ENCODE measurements around the gene HMGB4.

The HMGB4 gene

GRCh38 chr1:33899746-33900145 lies 35.9 kb downstream of the HMGB4 start:
- no peak overlapping the region for H3K9ac ChIP-seq
- no peaks in the 10 kb centered on the region for H3K79me2 ChIP-seq (ENCODE audit: insufficient read depth, low read depth)
- H3K27me3 ChIP-seq (ENCODE audit: insufficient read depth, low read depth) = no peaks in the 10 kb centered on the region
- TF ChIP-seq CTCF (conservative IDR thresholded peaks at IDR 0.05; ENCODE audit: low read depth, low read length) = no peak
- H3K27ac ChIP-seq = no peak overlapping the region
- no peaks in the 10 kb centered on the region for H4K20me1 ChIP-seq (ENCODE audit: insufficient read depth)
- no peaks in the 10 kb centered on the region for H3K36me3 ChIP-seq (ENCODE audit: insufficient read depth)
- H3K4me3 ChIP-seq (IDR thresholded peaks at IDR 0.05; ENCODE audit: insufficient read depth, low read depth, low read length) = no peak overlapping the region
- H3K4me2 ChIP-seq = no peak overlapping the region
- no peaks in the 10 kb centered on the region for H3K4me1 ChIP-seq (ENCODE audit: low read depth, poor library complexity, severe bottlenecking)
- H2AFZ ChIP-seq (ENCODE audit: low read depth) = no peak overlapping the region

GRCh38 chr1:33902486-33903209 lies 38.8 kb downstream of the HMGB4 start:
- Histone ChIP-seq H3K4me2 (no peak overlapping the region), H3K4me1 (ENCODE audit: low read depth, poor library complexity, severe bottlenecking) (no peaks in the 10 kb centered on the region), H3K4me3 (IDR thresholded peaks at IDR 0.05; ENCODE audit: insufficient read depth, low read depth, low read length) (no peak overlapping the region), H3K79me2 (ENCODE audit: insufficient read depth, low read depth) (no peaks in the 10 kb centered on the region), H3K36me3 (ENCODE audit: insufficient read depth) (no peaks in the 10 kb centered on the region), H2AFZ (ENCODE audit: low read depth) (no peak overlapping the region), H3K9ac (no peak overlapping the region), H3K27ac (no peak overlapping the region), H4K20me1 (ENCODE audit: insufficient read depth) (no peaks in the 10 kb centered on the region), H3K27me3 (ENCODE audit: insufficient read depth, low read depth) (no peaks in the 10 kb centered on the region)
- TF ChIP-seq CTCF (conservative IDR thresholded peaks at IDR 0.05; ENCODE audit: low read depth, low read length) = no peak

GRCh38 chr1:33903210-33903589 lies 39.3 kb downstream of the HMGB4 start:
- Histone ChIP-seq H3K4me1 (ENCODE audit: low read depth, poor library complexity, severe bottlenecking) (no peaks in the 10 kb centered on the region), H4K20me1 (ENCODE audit: insufficient read depth) (no peaks in the 10 kb centered on the region), H3K79me2 (ENCODE audit: insufficient read depth, low read depth) (no peaks in the 10 kb centered on the region), H3K4me3 (IDR thresholded peaks at IDR 0.05; ENCODE audit: insufficient read depth, low read depth, low read length) (no peak overlapping the region), H3K9ac (no peak overlapping the region), H3K27ac (no peak overlapping the region), H3K4me2 (no peak overlapping the region), H3K27me3 (ENCODE audit: insufficient read depth, low read depth) (no peaks in the 10 kb centered on the region), H2AFZ (ENCODE audit: low read depth) (no peak overlapping the region), H3K36me3 (ENCODE audit: insufficient read depth) (no peaks in the 10 kb centered on the region)
- no peak for TF ChIP-seq CTCF (conservative IDR thresholded peaks at IDR 0.05; ENCODE audit: low read depth, low read length)

- TF ChIP-seq CTCF (conservative IDR thresholded peaks at IDR 0.05; ENCODE audit: low read depth, low read length) = no peak
- H3K27me3 ChIP-seq (ENCODE audit: insufficient read depth, low read depth) = no peaks in the 10 kb centered on the region
Observed at GRCh38 chr1:33905241-33905640, 41.4 kb downstream of the HMGB4 start.

More at GRCh38 chr1:33905241-33905640, 41.4 kb downstream of the HMGB4 start:
- no peak overlapping the region for H3K4me3 ChIP-seq (IDR thresholded peaks at IDR 0.05; ENCODE audit: insufficient read depth, low read depth, low read length)
- no peaks in the 10 kb centered on the region for H3K4me1 ChIP-seq (ENCODE audit: low read depth, poor library complexity, severe bottlenecking)
- H3K36me3 ChIP-seq (ENCODE audit: insufficient read depth) = no peaks in the 10 kb centered on the region
- H2AFZ ChIP-seq (ENCODE audit: low read depth) = no peak overlapping the region
- no peak overlapping the region for H3K27ac ChIP-seq
- no peak overlapping the region for H3K9ac ChIP-seq
- H3K79me2 ChIP-seq (ENCODE audit: insufficient read depth, low read depth) = no peaks in the 10 kb centered on the region
- H4K20me1 ChIP-seq (ENCODE audit: insufficient read depth) = no peaks in the 10 kb centered on the region
- H3K4me2 ChIP-seq = no peak overlapping the region
